ENCODE measurements around the gene SEMA3F.

GRCh38 chr3:50161320-50161719 lies 6.2 kb downstream of the SEMA3F start:
- TF ChIP-seq, protein P1, sequence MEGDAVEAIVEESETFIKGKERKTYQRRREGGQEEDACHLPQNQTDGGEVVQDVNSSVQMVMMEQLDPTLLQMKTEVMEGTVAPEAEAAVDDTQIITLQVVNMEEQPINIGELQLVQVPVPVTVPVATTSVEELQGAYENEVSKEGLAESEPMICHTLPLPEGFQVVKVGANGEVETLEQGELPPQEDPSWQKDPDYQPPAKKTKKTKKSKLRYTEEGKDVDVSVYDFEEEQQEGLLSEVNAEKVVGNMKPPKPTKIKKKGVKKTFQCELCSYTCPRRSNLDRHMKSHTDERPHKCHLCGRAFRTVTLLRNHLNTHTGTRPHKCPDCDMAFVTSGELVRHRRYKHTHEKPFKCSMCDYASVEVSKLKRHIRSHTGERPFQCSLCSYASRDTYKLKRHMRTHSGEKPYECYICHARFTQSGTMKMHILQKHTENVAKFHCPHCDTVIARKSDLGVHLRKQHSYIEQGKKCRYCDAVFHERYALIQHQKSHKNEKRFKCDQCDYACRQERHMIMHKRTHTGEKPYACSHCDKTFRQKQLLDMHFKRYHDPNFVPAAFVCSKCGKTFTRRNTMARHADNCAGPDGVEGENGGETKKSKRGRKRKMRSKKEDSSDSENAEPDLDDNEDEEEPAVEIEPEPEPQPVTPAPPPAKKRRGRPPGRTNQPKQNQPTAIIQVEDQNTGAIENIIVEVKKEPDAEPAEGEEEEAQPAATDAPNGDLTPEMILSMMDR (IDR thresholded peaks at IDR 0.05): no peak
- TF ChIP-seq POLR2A (IDR thresholded peaks at IDR 0.05): no peak

Data from thyroid gland (tissue), 4 donors.